Measurements from ENCODE around the gene R3HDM4.

GRCh38 chr19:961866-962620 is 49.0 kb upstream of the R3HDM4 start:
- no peak for TF ChIP-seq CTCF (IDR thresholded peaks at IDR 0.05; ENCODE audit: extremely low read depth in 1 of 2, insufficient read depth in 1 of 2, low read depth in 1 of 2, low read length in 2 of 2)
- no peak for TF ChIP-seq EZH2 (IDR thresholded peaks at IDR 0.05; ENCODE audit: borderline replicate concordance, low read depth, low read length, severe bottlenecking)
- no peak for TF ChIP-seq POLR2AphosphoS5 (IDR thresholded peaks at IDR 0.05; ENCODE audit: insufficient read depth, low read depth, low read length)

All from endothelial cell of umbilical vein (primary cell).